ENCODE data around the gene HSP90AB1.
A peak's percentile ranks its signal among the peaks of the same experiment; 100 is the strongest.

HSP90AB1 gene

DNA sequence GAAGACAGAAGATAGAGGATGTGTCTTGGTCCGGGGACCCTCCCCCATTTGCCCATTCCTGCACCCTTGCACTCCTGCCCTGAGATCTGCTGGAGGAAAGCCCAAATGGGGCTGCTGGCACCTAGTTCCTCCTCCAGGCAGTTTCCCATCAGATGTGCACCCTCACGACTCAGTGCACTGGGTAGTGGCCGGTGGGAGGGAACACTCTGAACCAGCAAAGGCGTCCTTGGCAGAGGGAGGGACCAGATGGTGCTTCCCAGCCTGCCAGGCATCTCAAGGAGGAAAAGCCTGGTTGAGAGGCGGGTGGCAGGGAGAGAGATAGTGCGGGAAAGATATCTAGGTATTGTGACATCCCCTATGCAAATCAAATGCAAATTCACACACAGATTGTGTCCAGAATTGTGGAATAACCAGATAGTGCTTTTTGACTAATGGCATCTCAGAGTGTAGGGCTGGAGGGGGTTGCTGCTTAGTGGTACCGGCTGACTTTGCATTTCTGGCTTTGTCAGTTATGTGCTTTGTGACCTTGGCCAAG, 42.9 kb downstream of the HSP90AB1 start:
- peak; percentile 98 for DNase-seq (ENCODE audit: low spot score)

DNA sequence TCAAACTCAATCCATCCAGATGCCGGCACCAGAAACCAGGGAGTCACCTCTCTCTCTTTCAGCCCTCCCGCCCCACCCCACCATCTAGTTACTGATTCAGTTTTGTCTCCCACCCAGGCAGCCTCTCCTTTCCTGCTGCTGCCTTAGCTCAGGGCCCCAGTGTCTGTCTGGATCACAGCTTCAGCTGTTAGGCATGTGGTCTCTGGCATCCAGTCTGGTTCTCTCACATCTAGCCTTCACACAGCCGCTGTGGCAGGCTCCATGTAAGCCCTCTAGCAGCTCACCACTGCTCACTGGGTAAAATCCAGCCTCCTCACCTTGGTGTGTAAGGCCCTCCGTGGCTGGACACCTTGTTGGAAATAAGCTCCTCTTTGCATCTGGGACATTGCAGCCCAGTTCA, 44.9 kb downstream of the HSP90AB1 start:
- no peak for DNase-seq (ENCODE audit: low spot score)

GRCh38 chr6:44292661-44293365, 45.9 kb downstream of the HSP90AB1 start:
- peak; percentile 76 for DNase-seq (ENCODE audit: low spot score)

- peak; percentile 58 for DNase-seq (ENCODE audit: low spot score)
These were observed 48.2 kb downstream of the HSP90AB1 start for GRCh38 chr6:44294832-44295791.

DNA sequence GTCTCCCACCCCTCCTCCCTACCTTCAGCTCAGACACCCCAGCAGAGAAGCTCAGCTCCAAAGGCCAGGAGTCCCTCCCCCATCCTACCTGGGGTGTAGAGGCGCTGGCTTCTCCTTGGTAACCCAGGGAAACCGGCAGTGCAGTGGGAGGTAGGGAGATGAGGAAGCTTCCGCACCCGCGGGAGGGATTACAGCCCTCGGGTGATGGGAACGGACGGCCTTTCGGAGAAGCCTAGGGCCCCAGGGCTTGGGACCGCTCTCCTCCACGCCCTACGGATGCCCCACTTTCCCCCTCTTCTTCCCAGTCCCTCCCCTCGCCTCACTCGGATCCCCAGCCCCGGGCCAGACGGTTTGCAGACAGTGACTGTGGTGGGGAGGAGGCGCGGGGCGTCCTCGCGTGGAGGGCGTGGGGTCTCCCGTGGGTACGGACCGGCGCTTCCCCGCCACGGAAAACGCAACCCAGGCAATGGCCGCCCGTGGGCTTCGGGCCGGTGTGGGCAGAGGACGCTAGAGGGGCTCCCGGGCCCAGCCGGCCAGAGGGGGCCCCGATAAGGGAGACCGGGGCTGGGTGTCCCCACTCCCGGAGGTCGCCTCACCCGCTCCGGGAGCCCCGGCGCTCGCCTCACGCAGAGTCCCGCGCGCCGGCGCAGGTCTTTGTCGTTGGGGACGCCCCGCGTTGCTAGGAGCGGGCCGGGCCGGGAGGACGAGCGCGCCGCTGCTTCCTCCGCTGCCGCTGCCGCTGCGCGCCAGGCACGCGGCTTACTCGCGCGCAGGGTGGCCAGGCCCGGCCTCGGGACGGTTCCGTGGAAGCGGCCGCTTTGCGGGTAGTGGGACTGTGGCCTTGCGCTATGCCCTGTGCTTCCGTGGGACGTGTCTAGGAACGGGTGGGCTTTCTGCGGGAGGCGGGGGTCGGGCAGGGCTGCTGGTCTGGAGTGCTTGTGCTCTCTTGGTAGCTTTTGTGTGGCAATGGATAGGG, 50.5 kb downstream of the HSP90AB1 start:
- DNase-seq (ENCODE audit: low spot score) = peak; percentile 61

DNA sequence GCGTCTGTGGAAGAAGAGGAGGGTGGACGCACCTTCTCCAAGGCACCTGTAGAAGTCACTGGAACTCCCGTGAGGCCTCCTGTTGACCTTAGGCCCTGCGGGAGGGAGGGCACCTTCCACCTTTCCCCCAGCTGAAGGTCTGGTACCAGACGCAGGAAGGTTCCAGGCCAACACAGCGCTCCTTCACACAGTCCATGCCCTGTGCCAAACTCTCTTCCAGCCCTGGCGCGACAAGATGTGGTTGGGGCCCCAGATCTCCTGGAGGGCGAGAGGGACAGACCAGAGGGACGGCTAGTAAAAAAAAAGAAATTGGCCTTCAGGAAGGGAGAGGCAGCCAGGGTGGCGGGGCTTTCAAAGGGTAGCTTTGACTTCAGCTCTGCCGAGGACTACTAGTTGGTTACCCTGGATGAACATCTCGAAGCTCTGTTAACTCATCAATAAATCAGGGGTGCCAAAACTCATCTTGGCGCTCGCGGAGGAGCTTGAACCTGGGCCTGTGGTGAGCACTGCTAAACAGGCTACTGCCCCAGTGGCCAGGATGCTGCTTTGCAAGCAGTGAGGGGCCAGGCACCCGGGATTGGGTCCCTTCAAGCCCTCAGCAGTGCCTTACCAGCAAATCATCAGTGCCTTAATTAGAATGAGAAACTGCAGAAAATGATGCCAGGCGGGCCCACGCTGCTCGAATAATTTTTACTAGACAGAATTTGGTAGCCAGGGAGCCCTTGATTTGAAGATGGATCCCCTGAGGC, 51.3 kb downstream of the HSP90AB1 start:
- DNase-seq (ENCODE audit: low spot score) = no peak

- no peak for DNase-seq (ENCODE audit: low spot score)
These were observed 52.0 kb downstream of the HSP90AB1 start for GRCh38 chr6:44298864-44299263.

DNA sequence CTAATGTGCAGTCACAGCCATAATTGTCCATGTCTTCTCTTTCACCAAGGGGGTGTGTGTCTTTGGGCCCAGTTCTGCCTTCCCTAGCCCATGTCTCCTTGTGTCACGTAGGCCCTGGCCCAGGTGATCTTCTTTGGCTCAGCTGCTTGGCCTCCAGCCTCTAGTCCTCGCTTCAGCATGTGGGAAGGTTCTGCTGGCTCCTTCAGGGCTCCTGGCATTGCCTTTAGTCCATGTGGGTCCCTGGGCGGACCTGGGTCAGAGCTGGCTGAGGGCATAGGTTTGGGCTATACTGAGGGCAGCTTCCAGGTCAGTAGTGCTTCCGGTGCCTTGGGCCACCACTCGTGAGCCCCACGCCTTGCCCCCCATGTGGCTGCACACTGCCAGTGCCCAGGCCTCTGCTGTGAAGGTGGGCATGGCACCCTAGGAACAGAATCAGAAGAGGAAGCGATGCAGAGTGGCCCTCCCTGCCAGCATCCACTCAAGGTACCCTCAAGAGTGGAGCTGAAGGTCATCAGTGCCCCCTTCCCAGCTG, 53.5 kb downstream of the HSP90AB1 start:
- DNase-seq (ENCODE audit: low spot score) = no peak

DNA sequence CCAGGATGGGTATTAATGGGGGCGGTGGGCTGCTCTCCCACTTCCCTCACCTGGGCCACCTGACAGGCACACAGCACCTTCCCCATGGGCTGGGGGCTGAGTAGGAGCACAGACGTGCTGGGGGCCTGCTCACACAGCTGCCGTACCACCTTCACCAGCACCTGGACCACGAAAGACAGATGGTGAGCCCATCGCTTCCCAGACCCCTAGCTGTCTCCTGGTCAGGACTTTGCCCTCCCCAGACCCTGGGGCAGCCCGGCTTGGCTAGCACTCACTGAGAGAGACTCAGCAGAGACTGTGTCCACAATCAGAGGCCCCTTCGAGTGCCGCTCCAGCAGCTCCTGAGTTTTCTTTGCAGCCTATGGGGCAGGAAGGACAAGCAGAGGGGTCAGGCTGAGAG, 54.2 kb downstream of the HSP90AB1 start:
- no peak for DNase-seq (ENCODE audit: low spot score)

DNA sequence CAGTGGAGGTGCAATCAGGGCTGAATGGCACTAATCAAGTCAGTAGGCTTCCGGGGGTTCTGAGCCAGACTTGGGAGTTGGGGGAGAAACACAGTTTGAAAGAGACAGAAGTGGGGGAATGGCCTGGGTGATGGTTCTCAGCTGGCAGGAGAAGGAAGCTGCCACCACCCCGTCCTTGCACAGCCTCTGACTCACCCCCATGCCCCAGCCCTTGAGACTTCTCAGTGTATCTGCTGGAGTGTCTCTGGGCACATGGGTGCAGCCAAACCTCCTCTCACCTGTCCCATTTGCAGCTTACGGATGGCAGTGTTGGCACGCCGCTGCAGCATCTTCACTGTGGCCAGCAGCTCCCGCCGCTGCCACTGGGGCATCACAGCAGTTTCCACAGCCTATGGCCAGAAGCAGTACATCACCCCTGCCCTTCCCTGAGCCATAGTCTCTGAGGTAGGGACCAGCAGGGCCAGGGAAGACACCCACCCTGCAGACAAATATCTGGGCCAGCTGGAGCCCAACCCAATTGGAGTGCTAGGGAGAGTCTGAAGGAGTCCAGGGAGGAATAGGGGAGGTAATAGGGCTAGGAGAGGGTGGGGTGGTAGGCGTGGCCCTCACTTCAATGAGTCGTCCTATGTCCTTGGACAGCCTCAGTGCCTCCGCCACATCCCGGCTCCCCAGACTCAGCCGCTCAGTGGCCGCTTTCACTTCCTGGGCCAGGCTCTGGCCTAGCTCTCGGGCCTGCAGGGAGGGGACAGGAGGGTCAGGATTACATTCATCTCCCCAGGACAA, 55.1 kb downstream of the HSP90AB1 start:
- DNase-seq (ENCODE audit: low spot score) = no peak

GRCh38 chr6:44302856-44303255, 56.0 kb downstream of the HSP90AB1 start:
- DNase-seq (ENCODE audit: low spot score) = no peak

Measured in cerebellar cortex (tissue), 1 donor.